ENCODE data around the gene RCE1. TPM values are rescaled to one million over a fixed set of nuclear protein-coding genes. Genes with fewer than 3 reads are reported as not detected.

RCE1 gene
- total RNA-seq, 1 experiment from 2014 or later = 20.3 TPM

DNA sequence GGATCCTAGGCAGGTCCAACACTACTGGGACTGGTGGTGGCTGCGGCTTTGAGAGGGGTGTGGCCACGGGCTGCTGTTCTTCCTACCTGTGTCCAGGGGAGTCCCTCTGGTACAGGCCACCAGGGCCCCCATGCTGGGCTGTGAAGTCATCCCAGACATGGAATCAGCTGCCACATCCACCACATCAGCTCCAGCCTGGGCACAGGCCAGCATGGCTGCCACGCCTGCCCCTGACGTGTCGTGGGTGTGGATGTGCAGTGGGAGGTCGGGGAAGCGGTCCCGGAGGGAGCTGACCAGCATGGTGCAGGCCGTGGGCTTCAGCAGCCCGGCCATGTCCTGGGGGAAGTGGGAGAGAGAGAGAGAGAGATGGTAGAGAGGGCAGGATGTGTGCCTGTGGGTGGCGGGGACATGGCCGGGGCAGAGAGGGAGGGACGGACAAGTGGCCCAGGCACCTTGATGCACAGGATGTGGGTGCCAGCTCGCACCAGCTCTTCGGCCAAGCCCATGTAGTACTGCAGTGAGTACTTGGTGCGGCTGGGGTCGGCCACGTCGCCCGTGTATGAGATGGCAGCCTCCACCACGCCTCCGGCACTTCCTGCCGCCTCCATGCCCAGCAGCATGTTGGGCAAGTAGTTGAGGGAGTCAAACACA is 7.5 kb downstream of the RCE1 start:
- H3K4me1 ChIP-seq = peaks cover 14% of the 10 kb centered on the region
- no peak for DNase-seq

DNA sequence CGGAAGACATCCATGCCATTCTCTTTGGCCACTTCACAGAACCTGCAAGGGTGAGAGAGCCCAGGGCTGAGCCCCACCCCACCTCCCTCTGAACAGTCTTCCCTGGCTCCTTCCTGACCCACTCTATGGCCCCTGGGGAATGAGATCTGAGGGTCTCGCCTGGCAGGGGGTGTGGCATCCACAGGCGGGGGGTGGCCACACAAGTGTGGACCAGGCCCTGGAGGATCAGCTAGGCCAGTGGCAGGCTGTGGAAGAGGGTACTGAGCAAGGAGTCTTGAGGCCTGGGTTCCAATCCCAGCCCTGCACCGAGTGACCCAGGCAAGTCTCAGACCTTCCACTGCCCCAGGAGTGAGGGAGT is 8.0 kb downstream of the RCE1 start:
- Histone ChIP-seq H3K27me3 (no peaks in the 10 kb centered on the region), H3K27ac (no peak overlapping the region), H3K4me3 (no peak overlapping the region), H3K36me3 (no peaks in the 10 kb centered on the region), H3K9me3 (replicated peaks) (no peaks in the 10 kb centered on the region), H3K4me1 (peaks cover 14% of the 10 kb centered on the region)
- no peak for DNase-seq

More for the DNA sequence above, 7.5 kb downstream of the RCE1 start:
- no peaks in the 10 kb centered on the region for H3K36me3 ChIP-seq
- H3K27ac ChIP-seq = no peak overlapping the region
- no peaks in the 10 kb centered on the region for H3K27me3 ChIP-seq
- H3K4me3 ChIP-seq = no peak overlapping the region
- H3K9me3 ChIP-seq (replicated peaks) = no peaks in the 10 kb centered on the region

DNA sequence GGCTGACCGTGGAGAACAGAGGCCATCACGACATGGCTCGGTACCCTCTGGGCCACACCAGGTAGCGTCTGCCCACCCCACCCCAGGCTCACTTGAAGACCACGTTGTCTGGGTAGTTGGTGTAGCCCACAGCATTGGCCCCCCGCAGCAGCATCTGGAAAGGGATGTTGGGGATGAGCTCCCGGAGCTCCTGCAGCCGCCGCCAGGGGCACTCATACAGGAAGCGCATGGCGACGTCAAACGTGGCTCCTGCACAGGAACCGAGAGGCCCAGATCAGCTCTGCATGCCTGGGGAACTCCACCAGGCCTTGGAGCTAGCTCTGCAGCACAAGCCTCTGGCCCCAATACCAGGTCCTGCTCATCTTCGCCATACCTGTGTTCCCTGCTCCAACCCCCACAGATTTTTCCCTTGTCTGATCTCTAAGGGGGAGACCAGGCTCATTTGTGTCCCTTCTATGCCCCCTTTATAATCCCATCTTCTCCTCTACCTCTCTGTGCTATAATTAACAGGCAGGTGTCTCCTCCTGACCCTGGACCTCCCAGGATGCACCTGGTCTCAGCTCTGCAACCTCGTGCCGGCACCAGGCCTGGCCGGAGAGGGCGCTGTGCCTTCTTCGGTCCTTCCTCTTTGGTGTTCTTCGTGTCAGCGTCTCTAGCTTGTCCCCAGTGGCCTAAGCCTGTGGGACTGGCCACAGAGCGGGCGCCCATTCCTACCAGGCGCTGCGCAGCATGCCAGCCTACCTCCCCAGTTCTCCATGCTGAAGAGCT is 8.6 kb downstream of the RCE1 start:
- peaks cover 14% of the 10 kb centered on the region for H3K4me1 ChIP-seq
- DNase-seq = no peak
- H3K27ac ChIP-seq = no peak overlapping the region
- no peak overlapping the region for H3K4me3 ChIP-seq
- no peaks in the 10 kb centered on the region for H3K27me3 ChIP-seq
- H3K9me3 ChIP-seq (replicated peaks) = no peaks in the 10 kb centered on the region
- no peaks in the 10 kb centered on the region for H3K36me3 ChIP-seq

DNA sequence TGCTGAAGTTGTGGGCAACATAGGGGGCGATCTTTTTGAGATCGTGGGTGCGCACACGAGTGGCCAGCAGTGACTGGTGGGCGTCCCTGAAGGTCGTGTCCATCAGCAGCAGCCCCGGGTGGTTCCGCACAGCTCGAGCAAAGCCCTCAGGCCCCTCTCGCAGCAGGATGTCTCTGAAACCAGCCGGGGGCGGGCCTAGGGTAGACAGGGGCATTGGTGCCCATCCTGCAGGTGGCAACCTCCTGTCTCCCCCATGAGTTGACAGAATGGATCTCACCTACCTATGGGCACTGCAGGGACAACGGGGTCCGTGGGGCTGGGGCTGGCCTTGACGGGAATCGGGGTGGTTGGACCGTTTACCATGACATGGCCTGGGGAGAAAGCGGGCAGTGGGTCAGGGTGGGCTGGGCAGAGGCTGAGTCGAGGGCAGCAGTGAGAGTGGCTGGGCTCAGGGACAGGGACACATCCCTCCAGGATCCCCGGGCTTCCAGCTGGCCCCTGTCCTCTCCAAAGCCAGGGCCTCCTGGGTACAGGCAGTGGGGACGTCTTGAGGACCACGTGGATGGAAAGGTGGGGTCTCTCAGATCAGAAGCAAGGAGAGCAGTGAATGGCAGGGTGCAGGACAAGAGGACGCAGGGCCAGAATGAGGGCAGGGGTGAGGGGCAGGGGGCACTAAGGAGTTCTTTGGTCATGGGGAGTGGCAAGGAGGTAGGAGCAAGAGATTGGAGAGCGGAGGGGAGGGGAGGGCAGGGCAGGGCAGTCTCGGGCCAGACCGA is 9.4 kb downstream of the RCE1 start:
- DNase-seq = no peak
- H3K9me3 ChIP-seq (replicated peaks) = no peaks in the 10 kb centered on the region
- peaks cover 14% of the 10 kb centered on the region for H3K4me1 ChIP-seq
- H3K4me3 ChIP-seq = no peak overlapping the region
- H3K27me3 ChIP-seq = no peaks in the 10 kb centered on the region
- H3K27ac ChIP-seq = no peak overlapping the region
- H3K36me3 ChIP-seq = no peaks in the 10 kb centered on the region

DNA sequence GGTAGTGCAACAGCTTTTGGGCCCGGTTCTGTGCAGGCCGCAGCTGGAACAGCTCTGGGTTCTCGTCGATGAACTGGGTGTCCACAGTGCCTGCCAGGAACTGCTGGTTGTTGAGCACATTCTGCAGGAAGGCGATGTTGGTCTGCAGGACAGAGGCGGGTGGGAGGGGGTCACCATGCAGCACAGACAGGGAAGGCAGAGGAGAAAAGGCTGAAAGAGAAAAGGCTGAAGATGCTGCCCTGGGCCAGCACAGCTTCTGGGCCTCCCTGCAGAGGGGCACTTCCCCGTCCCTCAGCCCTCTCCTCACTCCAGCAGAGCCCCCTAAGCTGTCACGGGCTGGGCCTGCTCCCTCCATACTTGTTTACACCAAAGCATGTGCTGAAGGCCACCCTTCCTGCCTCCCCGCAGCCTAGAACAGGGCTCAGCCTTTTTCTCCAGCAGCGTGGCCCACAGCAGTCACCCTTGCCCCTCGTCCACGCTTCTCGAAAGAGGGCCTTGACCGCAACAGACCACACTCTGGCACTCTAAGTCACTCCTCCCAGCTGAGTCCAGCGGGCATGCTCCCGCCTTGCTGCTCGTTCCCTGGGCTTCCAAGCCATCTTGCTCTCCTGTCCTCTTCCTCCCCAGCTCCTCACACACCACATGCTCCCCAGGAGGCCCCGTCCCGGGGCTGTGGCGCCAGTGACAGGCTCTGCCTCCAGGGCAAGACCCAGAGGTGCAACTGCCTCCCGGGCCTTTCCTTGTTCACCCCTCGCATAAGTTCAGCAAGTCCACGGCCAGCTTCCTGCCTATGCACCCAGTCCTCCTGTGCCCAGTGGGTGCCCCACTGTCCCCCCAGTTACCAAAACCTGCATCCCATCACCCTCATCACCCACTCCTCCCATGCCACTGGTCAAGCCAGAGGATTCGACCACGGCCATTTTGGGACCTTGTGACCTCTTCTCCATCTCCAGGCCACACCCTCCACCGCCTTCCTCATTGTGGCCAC is 10.3 kb downstream of the RCE1 start:
- H3K4me3 ChIP-seq = no peak overlapping the region
- no peaks in the 10 kb centered on the region for H3K9me3 ChIP-seq (replicated peaks)
- H3K27ac ChIP-seq = no peak overlapping the region
- peaks cover 14% of the 10 kb centered on the region for H3K4me1 ChIP-seq
- H3K27me3 ChIP-seq = no peaks in the 10 kb centered on the region
- DNase-seq = no peak
- H3K36me3 ChIP-seq = no peaks in the 10 kb centered on the region

DNA sequence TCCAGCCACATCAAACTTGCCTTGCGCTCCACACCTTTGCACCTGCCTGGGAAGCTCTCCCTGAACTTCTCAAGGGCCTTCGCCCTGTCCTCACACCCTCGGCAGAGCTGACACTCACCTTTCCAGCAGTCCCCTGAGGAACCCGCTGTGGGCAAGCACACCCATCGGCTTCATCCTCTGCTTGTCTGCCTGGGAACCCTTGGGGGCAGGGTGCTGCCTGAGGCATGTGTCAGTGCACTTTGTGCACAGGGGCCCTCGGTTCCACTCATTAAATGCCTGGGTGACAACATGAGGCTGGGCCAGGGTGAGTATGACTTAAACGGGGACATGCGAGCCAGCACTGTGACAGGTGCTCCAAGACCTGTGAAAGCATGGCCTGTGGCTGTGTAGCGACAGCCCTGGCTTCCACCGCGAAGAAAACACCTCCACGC is 11.0 kb downstream of the RCE1 start:
- Histone ChIP-seq H3K27ac (no peak overlapping the region), H3K4me1 (peaks cover 14% of the 10 kb centered on the region), H3K9me3 (replicated peaks) (no peaks in the 10 kb centered on the region), H3K36me3 (peaks cover 2% of the 10 kb centered on the region; the same call in 1 of the 2 replicates), H3K27me3 (no peaks in the 10 kb centered on the region), H3K4me3 (no peak overlapping the region)
- no peak for DNase-seq

DNA sequence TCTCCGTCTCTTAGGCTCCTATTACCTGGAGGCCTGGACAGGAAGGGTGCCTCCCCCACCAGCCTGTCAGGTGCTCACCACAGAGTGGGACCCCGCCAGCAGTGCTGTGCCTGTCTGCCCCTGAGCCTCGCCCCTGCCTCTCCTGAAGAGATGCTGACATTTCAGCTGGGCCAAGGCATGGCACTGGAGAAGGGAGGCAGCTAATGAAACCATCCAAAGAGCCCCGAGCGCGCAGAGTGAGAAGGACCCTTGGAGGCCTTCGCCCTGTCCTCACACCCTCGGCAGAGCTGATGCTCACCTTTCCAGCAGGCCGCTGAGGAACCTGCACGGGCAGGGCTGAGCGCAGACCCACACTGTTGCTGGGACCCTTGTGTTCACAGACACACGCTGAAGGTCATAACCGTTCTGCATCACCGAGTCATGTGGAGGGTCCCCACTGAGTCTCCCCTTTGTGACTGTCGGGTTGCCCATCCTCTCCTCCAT is 11.5 kb downstream of the RCE1 start:
- DNase-seq = no peak
- peaks cover 14% of the 10 kb centered on the region for H3K4me1 ChIP-seq
- H3K9me3 ChIP-seq (replicated peaks) = no peaks in the 10 kb centered on the region
- no peaks in the 10 kb centered on the region for H3K27me3 ChIP-seq
- H3K27ac ChIP-seq = no peak overlapping the region; the same call in 1 of the 2 replicates
- peaks cover 2% of the 10 kb centered on the region; the same call in 1 of the 2 replicates for H3K36me3 ChIP-seq
- H3K4me3 ChIP-seq = no peak overlapping the region

DNA sequence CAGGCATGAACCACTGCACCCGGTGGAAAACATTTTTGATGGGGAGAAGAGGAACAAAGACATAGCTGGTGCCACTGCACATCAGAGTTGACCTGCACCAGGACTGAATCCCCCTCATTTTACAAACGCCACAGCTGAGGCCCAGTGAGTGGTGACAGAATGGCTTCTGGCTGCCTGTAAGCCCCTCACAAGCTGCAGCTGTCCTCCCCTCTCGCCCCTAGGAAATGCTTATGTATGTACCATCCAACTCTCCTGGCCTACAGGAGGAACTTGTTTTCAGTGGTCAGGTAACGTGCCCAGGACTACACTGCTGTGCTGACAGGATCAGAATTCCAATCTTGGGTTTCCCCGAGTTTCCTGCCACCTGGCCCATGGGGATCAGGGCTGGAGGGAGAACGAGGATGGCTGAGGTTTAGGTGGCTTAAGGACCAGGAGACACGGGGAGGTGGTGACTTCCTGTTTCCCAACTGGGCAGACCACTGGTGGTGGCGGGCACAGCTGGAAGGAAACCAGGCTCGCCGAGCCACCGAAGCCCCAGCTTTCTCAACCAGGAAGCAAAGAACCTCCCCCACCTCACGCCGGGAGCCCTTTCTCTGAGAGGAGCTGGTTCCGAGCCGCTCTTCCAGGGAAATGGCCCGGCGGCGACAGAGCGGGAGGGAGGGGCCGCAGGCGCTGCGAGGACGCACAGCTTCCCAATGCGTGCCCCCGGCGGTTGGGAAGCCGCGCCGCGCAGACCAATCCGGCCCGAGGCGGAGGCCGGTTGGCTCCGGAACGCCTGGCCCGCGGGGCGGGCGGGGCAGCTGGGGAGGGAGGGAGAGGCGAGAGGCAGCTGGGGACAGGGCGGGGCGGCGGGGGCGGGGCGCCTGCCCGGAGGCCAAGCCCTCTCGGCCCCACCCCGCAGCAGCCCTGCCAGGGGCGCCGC is 12.6 kb downstream of the RCE1 start:
- Histone ChIP-seq H3K4me3 (peak overlapping the region; percentile 88), H3K27ac (peak overlapping the region; percentile 88)
- DNase-seq = peak; percentile 93 to 95

DNA sequence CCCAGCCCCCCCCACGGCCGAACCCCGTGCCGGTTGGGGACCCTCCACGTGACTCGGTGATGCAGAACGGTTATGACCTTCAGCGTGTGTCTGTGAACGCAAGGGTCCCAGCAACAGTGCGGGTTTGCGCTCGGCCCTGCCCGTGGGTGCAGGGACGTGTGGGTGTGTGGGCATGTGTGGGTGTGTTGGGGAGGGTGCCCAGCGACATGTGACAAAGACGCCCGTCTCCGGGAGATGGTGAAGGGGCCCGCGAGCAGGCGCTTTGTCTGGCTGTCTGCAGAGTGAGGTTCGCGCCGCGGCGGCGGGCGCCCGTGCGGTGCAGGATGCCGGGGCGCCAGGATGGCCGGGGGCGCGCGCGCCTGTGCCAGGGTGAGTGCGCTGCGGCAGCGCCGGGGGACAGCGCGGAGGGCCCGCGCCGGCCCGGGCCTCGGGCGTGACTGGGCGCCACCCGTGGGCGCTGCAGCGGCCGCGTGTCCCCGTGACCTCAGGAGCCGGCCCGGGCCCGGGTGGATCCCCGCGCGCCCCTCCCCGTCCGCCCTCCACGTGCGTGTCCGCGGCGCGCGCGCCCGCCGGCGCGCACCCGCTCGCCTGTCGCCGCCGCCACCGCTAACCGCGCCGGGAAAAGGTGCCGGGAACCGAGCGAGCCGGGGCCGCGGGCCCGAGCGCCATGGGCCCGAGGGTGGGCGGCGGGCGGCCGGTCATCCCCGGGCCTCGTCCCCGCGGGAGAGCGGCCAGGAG is 13.4 kb downstream of the RCE1 start, which contains the start of gene LRFN4:
Gene LRFN4, plus strand, starts transcription at position 569 of the 738 bp plus-strand sequence. CDS start 681 bp downstream, outside the sequence.
- peaks cover 14% of the 10 kb centered on the region for H3K4me1 ChIP-seq
- peaks cover 2% of the 10 kb centered on the region; the same call in 1 of the 2 replicates for H3K36me3 ChIP-seq
- peak within 1 kb of the TSS; percentile 88 for H3K4me3 ChIP-seq
- peak within 1 kb of the TSS; percentile 88 for H3K27ac ChIP-seq
- no peaks in the 10 kb centered on the region for H3K27me3 ChIP-seq
- DNase-seq = no peak
- H3K9me3 ChIP-seq (replicated peaks) = no peaks in the 10 kb centered on the region

More for the DNA sequence above, 12.6 kb downstream of the RCE1 start:
- no peaks in the 10 kb centered on the region for H3K9me3 ChIP-seq (replicated peaks)
- peaks cover 2% of the 10 kb centered on the region; the same call in 1 of the 2 replicates for H3K36me3 ChIP-seq
- peaks cover 14% of the 10 kb centered on the region for H3K4me1 ChIP-seq
- no peaks in the 10 kb centered on the region for H3K27me3 ChIP-seq

DNA sequence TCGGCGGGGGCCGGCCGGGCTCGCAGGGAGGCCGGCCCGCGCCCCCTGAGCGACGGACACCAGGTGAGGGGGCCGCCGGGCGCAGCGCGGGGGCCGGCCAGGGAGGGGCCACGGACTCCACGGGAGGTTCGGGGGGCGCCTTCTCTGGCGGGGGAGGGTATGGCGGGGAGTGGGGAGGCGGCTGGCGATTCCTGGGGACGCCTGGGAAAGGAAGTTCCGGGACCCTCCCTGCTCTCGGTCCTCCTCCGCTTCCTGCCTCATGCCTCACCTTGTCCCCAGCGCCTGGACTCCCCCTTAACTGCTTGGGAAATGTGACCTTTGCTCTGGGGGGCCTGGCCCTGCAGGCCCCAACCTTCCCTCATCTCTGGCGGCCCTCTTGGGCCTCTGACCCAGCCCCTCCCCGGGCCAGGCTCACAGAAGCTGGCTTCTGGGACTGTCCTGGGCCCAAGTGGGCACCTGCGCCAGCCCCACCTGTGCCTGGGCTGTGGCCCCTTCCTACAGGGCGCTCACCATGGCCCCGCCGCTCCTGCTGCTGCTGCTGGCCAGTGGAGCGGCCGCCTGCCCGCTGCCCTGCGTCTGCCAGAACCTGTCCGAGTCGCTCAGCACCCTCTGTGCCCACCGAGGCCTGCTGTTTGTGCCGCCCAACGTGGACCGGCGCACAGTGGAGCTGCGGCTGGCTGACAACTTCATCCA is 14.1 kb downstream of the RCE1 start:
- no peaks in the 10 kb centered on the region for H3K9me3 ChIP-seq (replicated peaks)
- no peak overlapping the region for H3K27ac ChIP-seq
- H3K4me1 ChIP-seq = peaks cover 14% of the 10 kb centered on the region
- H3K4me3 ChIP-seq = peak overlapping the region; percentile 88
- peaks cover 2% of the 10 kb centered on the region; the same call in 1 of the 2 replicates for H3K36me3 ChIP-seq
- peak; percentile 32 to 40 for DNase-seq
- no peaks in the 10 kb centered on the region for H3K27me3 ChIP-seq

DNA sequence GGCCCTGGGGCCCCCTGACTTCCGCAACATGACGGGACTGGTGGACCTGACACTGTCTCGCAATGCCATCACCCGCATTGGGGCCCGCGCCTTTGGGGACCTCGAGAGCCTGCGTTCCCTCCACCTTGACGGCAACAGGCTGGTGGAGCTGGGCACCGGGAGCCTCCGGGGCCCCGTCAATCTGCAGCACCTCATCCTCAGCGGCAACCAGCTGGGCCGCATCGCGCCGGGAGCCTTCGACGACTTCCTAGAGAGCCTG is 14.6 kb downstream of the RCE1 start:
- DNase-seq = no peak
- Histone ChIP-seq H3K36me3 (peaks cover 2% of the 10 kb centered on the region; the same call in 1 of the 2 replicates), H3K4me3 (no peak overlapping the region), H3K9me3 (replicated peaks) (no peaks in the 10 kb centered on the region), H3K4me1 (peaks cover 14% of the 10 kb centered on the region), H3K27ac (no peak overlapping the region), H3K27me3 (no peaks in the 10 kb centered on the region)

All from SJCRH30 (cell line).